Osteoblast (primary cell): ENCODE measurements around the gene RALGPS1. TPM values are rescaled to one million over a fixed set of nuclear protein-coding genes. Genes with fewer than 3 reads are reported as not detected.

Experiments
- DNase-seq: peaks from one replicate; pipeline ENCODE4 v3.0.0; 2011; ENCODE audit warnings: low spot score, mixed read lengths; ENCODE audit not compliant: insufficient read length; ENCODE audit errors: missing footprints
- H2AFZ ChIP-seq: 2 replicates; pipeline ENCODE4 v1.6.0; 2011; ENCODE audit warnings: mild to moderate bottlenecking, low read length
- H3K27ac ChIP-seq: 2 replicates; pipeline ENCODE4 v1.5.1; 2011; ENCODE audit warnings: mild to moderate bottlenecking, low read depth, low read length, moderate library complexity
- H3K27me3 ChIP-seq: 2 replicates; pipeline ENCODE4 v1.6.0; 2012; ENCODE audit warnings: mild to moderate bottlenecking, control low read depth, inconsistent platforms, low read length, moderate library complexity; ENCODE audit not compliant: insufficient read depth
- H3K36me3 ChIP-seq: 2 replicates; pipeline ENCODE4 v1.5.1; 2011; ENCODE audit warnings: mild to moderate bottlenecking, low read length, control low read depth, moderate library complexity; ENCODE audit not compliant: insufficient read depth
- H3K4me1 ChIP-seq: 2 replicates; pipeline ENCODE4 v1.5.1; 2011; ENCODE audit warnings: mild to moderate bottlenecking, low read length, control low read depth, moderate library complexity; ENCODE audit not compliant: insufficient read depth
- H3K4me2 ChIP-seq: 2 replicates; pipeline ENCODE4 v1.6.0; 2011; ENCODE audit warnings: mild to moderate bottlenecking, low read length; ENCODE audit not compliant: insufficient read depth
- H3K4me3 ChIP-seq: fragments of 200-600 bp; sonication (generic); 3 replicates; pipeline ENCODE4 v1.5.1; 2012; ENCODE audit warnings: mild to moderate bottlenecking, low read length, inconsistent platforms; ENCODE audit not compliant: insufficient read depth
- H3K79me2 ChIP-seq: 2 replicates; pipeline ENCODE4 v1.6.0; 2012; ENCODE audit warnings: mild to moderate bottlenecking, low read length, control low read depth, inconsistent platforms; ENCODE audit not compliant: insufficient read depth
- H3K9me3 ChIP-seq: 2 replicates; pipeline ENCODE4 v1.5.1; 2011; ENCODE audit warnings: low read depth, low read length, control low read depth
- H4K20me1 ChIP-seq: 2 replicates; pipeline ENCODE4 v1.6.0; 2012; ENCODE audit warnings: mild to moderate bottlenecking, low read length, control low read depth; ENCODE audit not compliant: insufficient read depth
- CTCF ChIP-seq: IDR thresholded peaks from 2 replicates; pipeline ENCODE4 v1.5.1; 2011; ENCODE audit warnings: mild to moderate bottlenecking, low read depth, low read length, moderate library complexity; ENCODE audit errors: extremely low read depth
- total RNA-seq: library from RNA; depleted of rRNA; stranded (reverse); fragments of >200 nt; gene quantifications from 2 replicates; pipeline ENCODE4 v1.2.3, GENCODE V29; 2012

Gene RALGPS1
- total RNA-seq, 1 donor, result 5.1 TPM

GRCh38 chr9:127159949-127160610 lies 245.5 kb downstream of the RALGPS1 start:
- Histone ChIP-seq H3K27ac (peak overlapping the region; percentile 60), H4K20me1 (no peaks in the 10 kb centered on the region), H3K4me3 (no peak overlapping the region), H3K4me2 (no peak overlapping the region), H2AFZ (peak overlapping the region; percentile 37), H3K79me2 (no peaks in the 10 kb centered on the region), H3K4me1 (peaks cover 28% of the 10 kb centered on the region), H3K27me3 (no peaks in the 10 kb centered on the region), H3K9me3 (no peaks in the 10 kb centered on the region), H3K36me3 (no peaks in the 10 kb centered on the region)
- no peak for TF ChIP-seq CTCF
- no peak for DNase-seq

- Histone ChIP-seq H3K4me3 (no peak overlapping the region), H3K36me3 (no peaks in the 10 kb centered on the region), H3K9me3 (no peaks in the 10 kb centered on the region), H3K27me3 (no peaks in the 10 kb centered on the region), H3K4me2 (no peak overlapping the region), H3K79me2 (no peaks in the 10 kb centered on the region), H3K27ac (no peak overlapping the region), H3K4me1 (peaks cover 23% of the 10 kb centered on the region), H4K20me1 (no peaks in the 10 kb centered on the region), H2AFZ (no peak overlapping the region)
- TF ChIP-seq CTCF, result no peak
- no peak for DNase-seq
These were observed 246.6 kb downstream of the RALGPS1 start for GRCh38 chr9:127161081-127161624.

- Histone ChIP-seq H3K27me3 (no peaks in the 10 kb centered on the region), H3K27ac (no peak overlapping the region), H3K4me2 (no peak overlapping the region), H3K4me3 (no peak overlapping the region), H3K9me3 (no peaks in the 10 kb centered on the region), H3K79me2 (no peaks in the 10 kb centered on the region), H4K20me1 (no peaks in the 10 kb centered on the region), H2AFZ (no peak overlapping the region), H3K36me3 (no peaks in the 10 kb centered on the region), H3K4me1 (peaks cover 29% of the 10 kb centered on the region)
- TF ChIP-seq CTCF, result no peak
- peak; percentile 54 for DNase-seq
These were observed 247.7 kb downstream of the RALGPS1 start for GRCh38 chr9:127162046-127162863.

GRCh38 chr9:127162864-127163365 lies 248.3 kb downstream of the RALGPS1 start:
- Histone ChIP-seq H3K4me3 (no peak overlapping the region), H4K20me1 (no peaks in the 10 kb centered on the region), H2AFZ (no peak overlapping the region), H3K9me3 (no peaks in the 10 kb centered on the region), H3K79me2 (no peaks in the 10 kb centered on the region), H3K27ac (peak overlapping the region; percentile 4), H3K36me3 (no peaks in the 10 kb centered on the region), H3K27me3 (no peaks in the 10 kb centered on the region), H3K4me1 (peaks cover 29% of the 10 kb centered on the region), H3K4me2 (no peak overlapping the region)
- DNase-seq, result no peak
- TF ChIP-seq CTCF, result no peak
